SK-N-SH treated with all-trans-retinoic acid at 6 μM for 48 hours (cell line): Measurements from ENCODE around the gene TRPM2.

Experiments
- ATAC-seq: fragments of 200-7000 bp; cut with Tn5 transposase; 3 replicates; pipeline ENCODE4 v1.9.1; 2020; ENCODE audit warnings: mild to moderate bottlenecking, moderate library complexity
- ARNTL ChIP-seq: fragments of 450-650 bp; formaldehyde crosslinking; IDR thresholded peaks from 2 replicates; pipeline ENCODE4 v1.5.0; 2020; ENCODE audit warnings: low read depth, mild to moderate bottlenecking, moderate library complexity, borderline replicate concordance
- CSDC2 ChIP-seq: fragments of 250-450 bp; sonication (Bioruptor Pico); IDR thresholded peaks from 2 replicates; pipeline ENCODE4 v1.5.0; 2020; ENCODE audit warnings: mild to moderate bottlenecking, moderate library complexity
- ESRRG ChIP-seq: fragments of 250-450 bp; sonication (Bioruptor Pico); IDR thresholded peaks from 2 replicates; pipeline ENCODE4 v1.6.1; 2021; ENCODE audit warnings: mild to moderate bottlenecking
- GLIS3 ChIP-seq: fragments of 250-450 bp; sonication (Bioruptor Pico); IDR thresholded peaks from 2 replicates; pipeline ENCODE4 v1.5.0; 2020; ENCODE audit warnings: mild to moderate bottlenecking, moderate library complexity
- OSR1 ChIP-seq: fragments of 250-450 bp; sonication (Bioruptor Pico); IDR thresholded peaks from 2 replicates; pipeline ENCODE4 v1.8.0; 2022; ENCODE audit warnings: moderate library complexity, mild to moderate bottlenecking, inconsistent platforms
- PPARA ChIP-seq: fragments of 250-450 bp; sonication (Bioruptor Pico); IDR thresholded peaks from 2 replicates; pipeline ENCODE4 v1.5.0; 2020; ENCODE audit warnings: mild to moderate bottlenecking, borderline replicate concordance
- RARB ChIP-seq: fragments of 250-450 bp; sonication (Bioruptor Pico); IDR thresholded peaks from 2 replicates; pipeline ENCODE4 v1.8.0; 2021; ENCODE audit warnings: mild to moderate bottlenecking, moderate library complexity
- SNAI2 ChIP-seq: fragments of 250-450 bp; sonication (Bioruptor Pico); IDR thresholded peaks from 2 replicates; pipeline ENCODE4 v1.5.0; 2020; ENCODE audit warnings: mild to moderate bottlenecking, moderate library complexity
- TCF4 ChIP-seq: fragments of 250-450 bp; sonication (Bioruptor Pico); IDR thresholded peaks from 2 replicates; pipeline ENCODE4 v1.8.0; 2021; ENCODE audit warnings: mild to moderate bottlenecking, moderate library complexity, borderline replicate concordance
- ZC3H10 ChIP-seq: fragments of 250-450 bp; sonication (Bioruptor Pico); IDR thresholded peaks from 2 replicates; pipeline ENCODE4 v1.5.1; 2021; ENCODE audit warnings: mild to moderate bottlenecking, moderate library complexity
- ZFP30 ChIP-seq: fragments of 450-650 bp; formaldehyde crosslinking; IDR thresholded peaks from 2 replicates; pipeline ENCODE4 v1.5.0; 2022; ENCODE audit warnings: mild to moderate bottlenecking, moderate library complexity
- ZNF565 ChIP-seq: fragments of 450-650 bp; formaldehyde crosslinking; conservative IDR thresholded peaks from 2 replicates; pipeline ENCODE4 v1.5.0; 2020; ENCODE audit warnings: low read depth, mild to moderate bottlenecking, moderate library complexity
- ZNF70 ChIP-seq: fragments of 450-650 bp; formaldehyde crosslinking; IDR thresholded peaks from 2 replicates; pipeline ENCODE4 v1.5.0; 2020; ENCODE audit warnings: mild to moderate bottlenecking, moderate library complexity
- ZNF8 ChIP-seq: fragments of 450-650 bp; formaldehyde crosslinking; IDR thresholded peaks from 2 replicates; pipeline ENCODE4 v1.5.0; 2020; ENCODE audit warnings: mild to moderate bottlenecking, moderate library complexity
- TF ChIP-seq, protein P1 (sequence below): fragments of 250-450 bp; sonication (Bioruptor Pico); IDR thresholded peaks from 2 replicates; pipeline ENCODE4 v1.5.1; 2020; ENCODE audit warnings: low read depth, mild to moderate bottlenecking, moderate library complexity
- TF ChIP-seq, protein P2 (sequence below): fragments of 250-450 bp; sonication (Bioruptor Pico); IDR thresholded peaks from 2 replicates; pipeline ENCODE4 v1.5.0; 2020; ENCODE audit warnings: mild to moderate bottlenecking, moderate library complexity
- TF ChIP-seq, protein P3 (sequence below): fragments of 250-450 bp; sonication (Bioruptor Pico); IDR thresholded peaks from 2 replicates; pipeline ENCODE4 v1.8.0; 2021; ENCODE audit warnings: low read depth, mild to moderate bottlenecking, moderate library complexity, borderline replicate concordance
- TF ChIP-seq, protein P4 (sequence below): fragments of 250-450 bp; sonication (Bioruptor Pico); IDR thresholded peaks from 2 replicates; pipeline ENCODE4 v1.5.1; 2021; ENCODE audit warnings: mild to moderate bottlenecking, moderate library complexity
- TF ChIP-seq, protein P5 (sequence below): fragments of 250-450 bp; sonication (Bioruptor Pico); IDR thresholded peaks from 2 replicates; pipeline ENCODE4 v1.8.0; 2020; ENCODE audit warnings: mild to moderate bottlenecking, moderate library complexity, borderline replicate concordance

Gene TRPM2

DNA sequence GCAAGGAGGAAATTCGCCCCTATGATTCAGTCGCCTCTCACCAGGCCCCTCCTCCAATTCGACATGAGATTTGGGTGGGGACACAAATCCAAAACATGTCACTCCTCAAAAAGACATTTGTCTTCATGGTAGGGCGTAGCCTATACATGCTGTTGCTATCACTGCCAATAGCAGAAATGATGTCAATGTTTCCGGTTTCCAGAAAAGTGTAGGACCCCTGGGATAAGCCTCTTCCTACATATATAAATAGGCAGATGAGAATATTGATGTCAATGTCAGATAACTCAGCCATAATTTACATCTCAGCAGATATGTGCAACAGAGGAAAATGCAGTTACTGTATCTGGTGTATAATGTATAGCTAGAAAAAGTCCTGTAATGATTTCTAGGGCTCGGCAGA lies 118.6 kb downstream of the TRPM2 start (continued):
- TF ChIP-seq, protein P1, sequence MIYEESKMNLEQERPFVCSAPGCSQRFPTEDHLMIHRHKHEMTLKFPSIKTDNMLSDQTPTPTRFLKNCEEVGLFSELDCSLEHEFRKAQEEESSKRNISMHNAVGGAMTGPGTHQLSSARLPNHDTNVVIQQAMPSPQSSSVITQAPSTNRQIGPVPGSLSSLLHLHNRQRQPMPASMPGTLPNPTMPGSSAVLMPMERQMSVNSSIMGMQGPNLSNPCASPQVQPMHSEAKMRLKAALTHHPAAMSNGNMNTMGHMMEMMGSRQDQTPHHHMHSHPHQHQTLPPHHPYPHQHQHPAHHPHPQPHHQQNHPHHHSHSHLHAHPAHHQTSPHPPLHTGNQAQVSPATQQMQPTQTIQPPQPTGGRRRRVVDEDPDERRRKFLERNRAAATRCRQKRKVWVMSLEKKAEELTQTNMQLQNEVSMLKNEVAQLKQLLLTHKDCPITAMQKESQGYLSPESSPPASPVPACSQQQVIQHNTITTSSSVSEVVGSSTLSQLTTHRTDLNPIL (CRISPR knock-in tag), result no peak
- TF ChIP-seq, protein P2, sequence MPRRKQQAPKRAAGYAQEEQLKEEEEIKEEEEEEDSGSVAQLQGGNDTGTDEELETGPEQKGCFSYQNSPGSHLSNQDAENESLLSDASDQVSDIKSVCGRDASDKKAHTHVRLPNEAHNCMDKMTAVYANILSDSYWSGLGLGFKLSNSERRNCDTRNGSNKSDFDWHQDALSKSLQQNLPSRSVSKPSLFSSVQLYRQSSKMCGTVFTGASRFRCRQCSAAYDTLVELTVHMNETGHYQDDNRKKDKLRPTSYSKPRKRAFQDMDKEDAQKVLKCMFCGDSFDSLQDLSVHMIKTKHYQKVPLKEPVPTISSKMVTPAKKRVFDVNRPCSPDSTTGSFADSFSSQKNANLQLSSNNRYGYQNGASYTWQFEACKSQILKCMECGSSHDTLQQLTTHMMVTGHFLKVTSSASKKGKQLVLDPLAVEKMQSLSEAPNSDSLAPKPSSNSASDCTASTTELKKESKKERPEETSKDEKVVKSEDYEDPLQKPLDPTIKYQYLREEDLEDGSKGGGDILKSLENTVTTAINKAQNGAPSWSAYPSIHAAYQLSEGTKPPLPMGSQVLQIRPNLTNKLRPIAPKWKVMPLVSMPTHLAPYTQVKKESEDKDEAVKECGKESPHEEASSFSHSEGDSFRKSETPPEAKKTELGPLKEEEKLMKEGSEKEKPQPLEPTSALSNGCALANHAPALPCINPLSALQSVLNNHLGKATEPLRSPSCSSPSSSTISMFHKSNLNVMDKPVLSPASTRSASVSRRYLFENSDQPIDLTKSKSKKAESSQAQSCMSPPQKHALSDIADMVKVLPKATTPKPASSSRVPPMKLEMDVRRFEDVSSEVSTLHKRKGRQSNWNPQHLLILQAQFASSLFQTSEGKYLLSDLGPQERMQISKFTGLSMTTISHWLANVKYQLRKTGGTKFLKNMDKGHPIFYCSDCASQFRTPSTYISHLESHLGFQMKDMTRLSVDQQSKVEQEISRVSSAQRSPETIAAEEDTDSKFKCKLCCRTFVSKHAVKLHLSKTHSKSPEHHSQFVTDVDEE (CRISPR knock-in tag), result no peak
- TF ChIP-seq ZC3H10 (CRISPR knock-in tag) (no peak), ZNF565 (CRISPR knock-in tag) (no peak), ZNF70 (CRISPR knock-in tag) (no peak)

DNA sequence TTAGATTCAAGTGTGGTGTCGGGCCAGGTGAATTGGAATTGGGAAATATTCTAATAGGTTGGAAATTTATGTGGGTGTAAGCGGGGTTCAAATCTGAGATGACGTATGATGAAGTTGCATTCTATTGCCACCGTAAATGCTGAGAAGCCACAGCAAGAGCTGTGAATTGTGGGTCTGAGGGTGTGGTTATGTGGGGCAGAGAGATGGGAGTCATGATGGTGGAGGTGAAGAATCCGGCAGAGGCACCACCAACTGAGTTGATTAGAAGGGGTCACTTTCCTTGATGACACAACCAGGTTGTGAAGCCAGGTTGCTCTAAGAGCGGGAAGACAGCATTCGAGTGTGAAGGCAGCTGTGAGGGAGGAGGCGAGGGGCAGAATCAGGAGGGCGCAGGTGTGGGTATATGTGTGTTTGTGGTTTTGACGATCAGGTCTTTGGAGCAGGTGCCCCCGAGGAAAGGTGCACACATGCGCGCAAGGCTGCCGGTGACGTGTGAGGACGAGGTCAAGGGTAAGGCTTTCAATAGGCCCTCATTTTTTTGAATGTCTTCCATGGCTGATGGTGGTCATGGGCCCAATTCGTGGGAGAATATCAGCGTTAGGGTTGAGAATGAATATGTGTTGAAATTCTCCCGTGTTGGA lies 120.6 kb downstream of the TRPM2 start:
- ATAC-seq, result no peak
- TF ChIP-seq, protein P3, sequence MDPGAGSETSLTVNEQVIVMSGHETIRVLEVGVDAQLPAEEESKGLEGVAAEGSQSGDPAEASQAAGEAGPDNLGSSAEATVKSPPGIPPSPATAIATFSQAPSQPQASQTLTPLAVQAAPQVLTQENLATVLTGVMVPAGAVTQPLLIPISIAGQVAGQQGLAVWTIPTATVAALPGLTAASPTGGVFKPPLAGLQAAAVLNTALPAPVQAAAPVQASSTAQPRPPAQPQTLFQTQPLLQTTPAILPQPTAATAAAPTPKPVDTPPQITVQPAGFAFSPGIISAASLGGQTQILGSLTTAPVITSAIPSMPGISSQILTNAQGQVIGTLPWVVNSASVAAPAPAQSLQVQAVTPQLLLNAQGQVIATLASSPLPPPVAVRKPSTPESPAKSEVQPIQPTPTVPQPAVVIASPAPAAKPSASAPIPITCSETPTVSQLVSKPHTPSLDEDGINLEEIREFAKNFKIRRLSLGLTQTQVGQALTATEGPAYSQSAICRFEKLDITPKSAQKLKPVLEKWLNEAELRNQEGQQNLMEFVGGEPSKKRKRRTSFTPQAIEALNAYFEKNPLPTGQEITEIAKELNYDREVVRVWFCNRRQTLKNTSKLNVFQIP (CRISPR knock-in tag), result no peak
- TF ChIP-seq ZFP30 (CRISPR knock-in tag), result no peak
- no peak for TF ChIP-seq ESRRG (CRISPR knock-in tag)
- no peak for TF ChIP-seq GLIS3 (CRISPR knock-in tag)
- TF ChIP-seq OSR1, result no peak
- TF ChIP-seq, protein P2 (CRISPR knock-in tag), result no peak
- TF ChIP-seq ZNF565 (CRISPR knock-in tag), result no peak
- TF ChIP-seq TCF4 (CRISPR knock-in tag), result no peak
- TF ChIP-seq, protein P1 (CRISPR knock-in tag), result no peak
- no peak for TF ChIP-seq CSDC2
- TF ChIP-seq RARB (CRISPR knock-in tag), result no peak
- no peak for TF ChIP-seq ZC3H10 (CRISPR knock-in tag)
- TF ChIP-seq, protein P4, sequence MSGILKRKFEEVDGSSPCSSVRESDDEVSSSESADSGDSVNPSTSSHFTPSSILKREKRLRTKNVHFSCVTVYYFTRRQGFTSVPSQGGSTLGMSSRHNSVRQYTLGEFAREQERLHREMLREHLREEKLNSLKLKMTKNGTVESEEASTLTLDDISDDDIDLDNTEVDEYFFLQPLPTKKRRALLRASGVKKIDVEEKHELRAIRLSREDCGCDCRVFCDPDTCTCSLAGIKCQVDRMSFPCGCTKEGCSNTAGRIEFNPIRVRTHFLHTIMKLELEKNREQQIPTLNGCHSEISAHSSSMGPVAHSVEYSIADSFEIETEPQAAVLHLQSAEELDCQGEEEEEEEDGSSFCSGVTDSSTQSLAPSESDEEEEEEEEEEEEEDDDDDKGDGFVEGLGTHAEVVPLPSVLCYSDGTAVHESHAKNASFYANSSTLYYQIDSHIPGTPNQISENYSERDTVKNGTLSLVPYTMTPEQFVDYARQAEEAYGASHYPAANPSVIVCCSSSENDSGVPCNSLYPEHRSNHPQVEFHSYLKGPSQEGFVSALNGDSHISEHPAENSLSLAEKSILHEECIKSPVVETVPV (CRISPR knock-in tag), result no peak
- TF ChIP-seq ZNF70 (CRISPR knock-in tag), result no peak
- no peak for TF ChIP-seq ZNF8
- no peak for TF ChIP-seq PPARA
- TF ChIP-seq SNAI2, result no peak
- TF ChIP-seq, all 23 proteins: peak for 0

DNA sequence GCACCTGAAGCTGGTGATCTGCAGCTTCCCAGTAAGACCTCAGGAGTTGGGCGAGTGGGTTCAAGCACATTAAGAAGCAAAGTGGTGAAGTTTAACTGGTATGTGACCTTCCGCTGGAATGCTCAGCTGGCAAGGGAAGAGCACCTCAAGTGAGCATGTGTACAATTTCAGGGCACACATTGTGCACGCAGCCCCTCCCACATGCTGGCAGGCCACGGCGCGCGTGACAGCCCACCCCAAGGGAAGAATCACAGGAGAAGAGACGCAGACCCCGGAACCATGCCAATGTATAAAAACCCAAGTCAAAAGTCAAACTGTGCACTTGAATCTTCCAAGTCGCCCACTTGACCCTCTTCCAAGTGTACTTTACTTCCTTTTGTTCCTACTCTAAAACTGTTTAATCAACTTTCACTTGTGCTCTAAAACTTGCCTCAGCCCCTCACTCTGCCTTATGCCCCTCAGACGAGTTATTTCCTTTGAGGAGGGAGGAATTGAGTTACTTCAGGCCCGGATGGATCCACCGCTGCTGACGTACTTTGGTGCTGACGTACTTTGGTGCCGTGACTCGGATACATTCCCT lies 121.9 kb downstream of the TRPM2 start:
- ATAC-seq, result no peak
- TF ChIP-seq, protein P2 (CRISPR knock-in tag), result no peak
- TF ChIP-seq TCF4 (CRISPR knock-in tag) (no peak), ARNTL (CRISPR knock-in tag) (no peak), ZNF70 (CRISPR knock-in tag) (no peak)
- TF ChIP-seq, protein P5, sequence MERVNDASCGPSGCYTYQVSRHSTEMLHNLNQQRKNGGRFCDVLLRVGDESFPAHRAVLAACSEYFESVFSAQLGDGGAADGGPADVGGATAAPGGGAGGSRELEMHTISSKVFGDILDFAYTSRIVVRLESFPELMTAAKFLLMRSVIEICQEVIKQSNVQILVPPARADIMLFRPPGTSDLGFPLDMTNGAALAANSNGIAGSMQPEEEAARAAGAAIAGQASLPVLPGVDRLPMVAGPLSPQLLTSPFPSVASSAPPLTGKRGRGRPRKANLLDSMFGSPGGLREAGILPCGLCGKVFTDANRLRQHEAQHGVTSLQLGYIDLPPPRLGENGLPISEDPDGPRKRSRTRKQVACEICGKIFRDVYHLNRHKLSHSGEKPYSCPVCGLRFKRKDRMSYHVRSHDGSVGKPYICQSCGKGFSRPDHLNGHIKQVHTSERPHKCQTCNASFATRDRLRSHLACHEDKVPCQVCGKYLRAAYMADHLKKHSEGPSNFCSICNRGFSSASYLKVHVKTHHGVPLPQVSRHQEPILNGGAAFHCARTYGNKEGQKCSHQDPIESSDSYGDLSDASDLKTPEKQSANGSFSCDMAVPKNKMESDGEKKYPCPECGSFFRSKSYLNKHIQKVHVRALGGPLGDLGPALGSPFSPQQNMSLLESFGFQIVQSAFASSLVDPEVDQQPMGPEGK (CRISPR knock-in tag), result no peak
